Measurements from ENCODE around the gene PSMD1. TPM values are rescaled to one million over a fixed set of nuclear protein-coding genes. Genes with fewer than 3 reads are reported as not detected.
"Not testable (repeated sequence)": the region's sequence is repeated elsewhere in the genome, so short reads cannot be mapped to it uniquely, and the experiment has no call there.

The PSMD1 gene
- total and polyA plus RNA-seq, 12 donors: 38.9 to 226 (median 86.3) TPM

GRCh38 chr2:231139796-231140195, 83.1 kb downstream of the PSMD1 start:
- no peaks in the 10 kb centered on the region for H3K36me3 ChIP-seq (replicated peaks in 1 of 2)
- intact Hi-C loops (cut with DNase I): no loop called here
- no peak for DNase-seq

GRCh38 chr2:231140808-231141207, 84.1 kb downstream of the PSMD1 start:
- intact Hi-C loops (cut with DNase I); DNase-seq; H3K36me3 ChIP-seq (replicated peaks in 1 of 2); H3K27me3 ChIP-seq; H3K27ac ChIP-seq; H3K9me3 ChIP-seq (replicated peaks in 1 of 3); H3K4me3 ChIP-seq: not testable (repeated sequence)
- WGBS, 4 donors: 96 to 98% (median 96%) methylated on average over 8 of the region's 8 CpGs
- H3K4me1 ChIP-seq (replicated peaks in 1 of 2): peaks cover 0 to 16% of the 10 kb centered on the region in 2 donors

More at GRCh38 chr2:231139796-231140195, 83.1 kb downstream of the PSMD1 start:
- H3K4me3 ChIP-seq: no peak overlapping the region
- no peaks in the 10 kb centered on the region for H3K27me3 ChIP-seq
- TF ChIP-seq POLR2A (IDR thresholded peaks at IDR 0.05) (no peak), CTCF (IDR thresholded peaks at IDR 0.05) (no peak)
- peak overlapping the region in 2 of 5 donors; percentile 18 to 71 for H3K27ac ChIP-seq
- H3K4me1 ChIP-seq (replicated peaks in 1 of 2): peaks cover 0 to 20% of the 10 kb centered on the region in 2 donors
- H3K9me3 ChIP-seq (replicated peaks in 1 of 3): no peaks in the 10 kb centered on the region

GRCh38 chr2:231144896-231145295, 88.2 kb downstream of the PSMD1 start:
- Histone ChIP-seq H3K4me3 (no peak overlapping the region), H3K4me1 (replicated peaks in 1 of 2) (peaks cover 16 to 21% of the 10 kb centered on the region in 2 donors), H3K9me3 (replicated peaks in 1 of 3) (no peaks in the 10 kb centered on the region), H3K36me3 (replicated peaks in 1 of 2) (peaks cover 0 to 4% of the 10 kb centered on the region in 2 donors), H3K27ac (no peak overlapping the region), H3K27me3 (no peaks in the 10 kb centered on the region)
- no peak for DNase-seq
- intact Hi-C loops (cut with DNase I): no loop called here
- WGBS, 4 donors: 93 to 99% (median 98%) methylated on average over 6 of the region's 6 CpGs
- TF ChIP-seq POLR2A (IDR thresholded peaks at IDR 0.05) (no peak), CTCF (IDR thresholded peaks at IDR 0.05) (no peak)

GRCh38 chr2:231146665-231147064, 90.0 kb downstream of the PSMD1 start:
- peak overlapping the region in 1 of 5 donors; percentile 53 for H3K27ac ChIP-seq
- 85 to 91% (median 88%) methylated on average over 2 of the region's 2 CpGs for WGBS, 4 donors
- H3K9me3 ChIP-seq (replicated peaks in 1 of 3): no peaks in the 10 kb centered on the region
- H3K4me3 ChIP-seq: no peak overlapping the region
- H3K36me3 ChIP-seq (replicated peaks in 1 of 2): peaks cover 0 to 4% of the 10 kb centered on the region in 2 donors
- H3K27me3 ChIP-seq: no peaks in the 10 kb centered on the region
- no peak for DNase-seq
- intact Hi-C loops (cut with DNase I): no loop called here
- H3K4me1 ChIP-seq (replicated peaks in 1 of 2): peaks cover 16 to 21% of the 10 kb centered on the region in 2 donors
- TF ChIP-seq POLR2A (IDR thresholded peaks at IDR 0.05) (no peak), CTCF (IDR thresholded peaks at IDR 0.05) (no peak)

- Histone ChIP-seq H3K36me3 (replicated peaks in 1 of 2) (no peaks in the 10 kb centered on the region), H3K27ac (peak overlapping the region in 2 of 5 donors; percentile 1 to 69), H3K4me1 (replicated peaks in 1 of 2) (peaks cover 25 to 39% of the 10 kb centered on the region in 2 donors), H3K9me3 (replicated peaks in 1 of 3) (no peaks in the 10 kb centered on the region), H3K4me3 (no peak overlapping the region), H3K27me3 (no peaks in the 10 kb centered on the region)
- DNase-seq: no peak
- 60 to 78% (median 78%) methylated on average over 8 of the region's 8 CpGs for WGBS, 4 donors
- TF ChIP-seq CTCF (IDR thresholded peaks at IDR 0.05): no peak
- TF ChIP-seq POLR2A (IDR thresholded peaks at IDR 0.05): no peak
- intact Hi-C loops (cut with DNase I): no loop called here
These were observed 96.3 kb downstream of the PSMD1 start for GRCh38 chr2:231152800-231153557.

Data from adrenal gland (tissue), 12 donors.